Loucy (cell line): ENCODE data around the gene CTDSPL.

Experiments
- H2AFZ ChIP-seq: fragments of 200-600 bp; sonication (generic); 2 replicates; pipeline ENCODE4 v1.6.0; 2016; ENCODE audit warnings: antibody characterized with exemption, mild to moderate bottlenecking, low read length, moderate library complexity
- H3F3A ChIP-seq: fragments of 200-600 bp; 2 replicates; pipeline ENCODE4 v1.6.0; 2016; ENCODE audit warnings: antibody characterized with exemption, low read depth, mild to moderate bottlenecking
- H3K27me3 ChIP-seq: fragments of 200-600 bp; sonication (generic); 2 replicates; pipeline ENCODE4 v1.6.1; 2014; ENCODE audit warnings: low read length, mild to moderate bottlenecking; ENCODE audit not compliant: insufficient read depth, poor library complexity, severe bottlenecking
- H3K36me3 ChIP-seq: fragments of 200-600 bp; sonication (generic); 2 replicates; pipeline ENCODE4 v1.6.1; 2016; ENCODE audit warnings: low read length; ENCODE audit not compliant: insufficient read depth
- H3K4me1 ChIP-seq: fragments of 200-600 bp; sonication (generic); 2 replicates; pipeline ENCODE4 v1.5.1; 2014; ENCODE audit warnings: low read length, mild to moderate bottlenecking; ENCODE audit not compliant: insufficient read depth, poor library complexity, severe bottlenecking
- H3K4me2 ChIP-seq: fragments of 200-600 bp; sonication (generic); 2 replicates; pipeline ENCODE4 v1.6.0; 2014; ENCODE audit warnings: antibody characterized with exemption, low read length, low read depth, mild to moderate bottlenecking; ENCODE audit not compliant: poor library complexity, severe bottlenecking
- H3K4me3 ChIP-seq: fragments of 200-600 bp; sonication (generic); 2 replicates; pipeline ENCODE4 v1.5.1; 2014; ENCODE audit warnings: low read length, mild to moderate bottlenecking, mixed read lengths; ENCODE audit not compliant: poor library complexity, severe bottlenecking
- H3K79me2 ChIP-seq: fragments of 200-600 bp; sonication (generic); 2 replicates; pipeline ENCODE4 v1.6.1; 2014; ENCODE audit warnings: low read length; ENCODE audit not compliant: insufficient read depth
- H3K9ac ChIP-seq: fragments of 200-600 bp; sonication (generic); 2 replicates; pipeline ENCODE4 v1.6.0; 2014; ENCODE audit warnings: mild to moderate bottlenecking, low read depth, low read length, moderate library complexity; ENCODE audit not compliant: poor library complexity, severe bottlenecking
- H3K9me2 ChIP-seq: fragments of 200-600 bp; sonication (generic); replicated peaks from 2 replicates; pipeline ENCODE4 v1.6.1; 2016; ENCODE audit warnings: low read depth, low read length, mixed read lengths
- H3K9me3 ChIP-seq: fragments of 200-600 bp; sonication (generic); 2 replicates; pipeline ENCODE4 v1.6.1; 2014; ENCODE audit warnings: mild to moderate bottlenecking, antibody characterized with exemption, low read length, low read depth; ENCODE audit not compliant: insufficient read depth
- H4K20me1 ChIP-seq: fragments of 200-600 bp; sonication (generic); 2 replicates; pipeline ENCODE4 v1.6.0; 2014; ENCODE audit warnings: antibody characterized with exemption, low read length, mild to moderate bottlenecking; ENCODE audit not compliant: insufficient read depth, poor library complexity, severe bottlenecking
- EZH2phosphoT487 ChIP-seq: fragments of 200-600 bp; IDR thresholded peaks from 2 replicates; pipeline ENCODE4 v1.6.1; 2018; ENCODE audit warnings: antibody characterized with exemption, mild to moderate bottlenecking, moderate library complexity, borderline replicate concordance
- TF ChIP-seq, protein P1 (sequence below): fragments of 200-600 bp; sonication (generic); conservative IDR thresholded peaks from 2 replicates; pipeline ENCODE4 v1.5.1; 2014; ENCODE audit warnings: mild to moderate bottlenecking, antibody characterized with exemption, low read length

CTDSPL gene

GRCh38 chr3:38002291-38002876 is 140.7 kb downstream of the CTDSPL start:
- no peak overlapping the region for H3K4me2 ChIP-seq
- H4K20me1 ChIP-seq: no peaks in the 10 kb centered on the region
- H3K9ac ChIP-seq: no peak overlapping the region
- no peaks in the 10 kb centered on the region for H3K27me3 ChIP-seq
- no peaks in the 10 kb centered on the region for H3K79me2 ChIP-seq
- H2AFZ ChIP-seq: no peak overlapping the region
- H3F3A ChIP-seq: no peaks in the 10 kb centered on the region
- H3K9me3 ChIP-seq: no peaks in the 10 kb centered on the region
- peaks cover 22% of the 10 kb centered on the region; the same call in 1 of the 2 replicates for H3K36me3 ChIP-seq
- no peaks in the 10 kb centered on the region for H3K9me2 ChIP-seq
- no peak for TF ChIP-seq EZH2phosphoT487
- TF ChIP-seq, protein P1, sequence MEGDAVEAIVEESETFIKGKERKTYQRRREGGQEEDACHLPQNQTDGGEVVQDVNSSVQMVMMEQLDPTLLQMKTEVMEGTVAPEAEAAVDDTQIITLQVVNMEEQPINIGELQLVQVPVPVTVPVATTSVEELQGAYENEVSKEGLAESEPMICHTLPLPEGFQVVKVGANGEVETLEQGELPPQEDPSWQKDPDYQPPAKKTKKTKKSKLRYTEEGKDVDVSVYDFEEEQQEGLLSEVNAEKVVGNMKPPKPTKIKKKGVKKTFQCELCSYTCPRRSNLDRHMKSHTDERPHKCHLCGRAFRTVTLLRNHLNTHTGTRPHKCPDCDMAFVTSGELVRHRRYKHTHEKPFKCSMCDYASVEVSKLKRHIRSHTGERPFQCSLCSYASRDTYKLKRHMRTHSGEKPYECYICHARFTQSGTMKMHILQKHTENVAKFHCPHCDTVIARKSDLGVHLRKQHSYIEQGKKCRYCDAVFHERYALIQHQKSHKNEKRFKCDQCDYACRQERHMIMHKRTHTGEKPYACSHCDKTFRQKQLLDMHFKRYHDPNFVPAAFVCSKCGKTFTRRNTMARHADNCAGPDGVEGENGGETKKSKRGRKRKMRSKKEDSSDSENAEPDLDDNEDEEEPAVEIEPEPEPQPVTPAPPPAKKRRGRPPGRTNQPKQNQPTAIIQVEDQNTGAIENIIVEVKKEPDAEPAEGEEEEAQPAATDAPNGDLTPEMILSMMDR: no peak
- no peaks in the 10 kb centered on the region for H3K4me1 ChIP-seq
- H3K4me3 ChIP-seq: no peak overlapping the region

- no peaks in the 10 kb centered on the region for H3K9me2 ChIP-seq
- no peak overlapping the region for H2AFZ ChIP-seq
- no peak overlapping the region for H3K9ac ChIP-seq
- no peaks in the 10 kb centered on the region for H3K9me3 ChIP-seq
- TF ChIP-seq EZH2phosphoT487: no peak
- TF ChIP-seq, protein P1: no peak
- no peaks in the 10 kb centered on the region for H4K20me1 ChIP-seq
- H3K27me3 ChIP-seq: no peaks in the 10 kb centered on the region
- no peaks in the 10 kb centered on the region for H3K79me2 ChIP-seq
- no peak overlapping the region for H3K4me3 ChIP-seq
- H3K36me3 ChIP-seq: peaks cover 22% of the 10 kb centered on the region; the same call in 1 of the 2 replicates
- no peak overlapping the region for H3K4me2 ChIP-seq
- no peaks in the 10 kb centered on the region for H3F3A ChIP-seq
- H3K4me1 ChIP-seq: no peaks in the 10 kb centered on the region
Observed at GRCh38 chr3:38002940-38003339, 141.3 kb downstream of the CTDSPL start.

DNA sequence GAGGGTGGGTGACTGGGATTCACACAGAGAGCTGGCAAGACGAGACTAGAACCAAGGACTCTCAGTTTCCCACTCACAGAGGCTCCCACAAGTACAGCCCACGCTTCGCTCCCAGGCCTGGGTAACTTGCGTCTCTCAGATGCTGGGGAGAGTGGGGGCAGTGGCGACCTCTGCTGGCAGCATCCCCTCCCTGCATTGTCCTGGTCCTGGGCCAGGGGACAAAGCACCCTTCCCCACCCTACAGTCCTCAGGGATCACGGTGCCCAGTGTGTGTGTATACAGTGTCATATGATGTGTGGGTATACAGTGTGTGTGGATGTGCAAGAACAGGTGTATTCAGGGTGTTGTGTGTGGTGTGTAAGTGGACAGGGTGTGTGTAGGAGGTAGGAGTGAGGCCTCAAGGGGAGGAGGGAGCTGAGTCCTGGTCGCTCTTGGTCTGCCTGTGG is 141.7 kb downstream of the CTDSPL start:
- H3K9me2 ChIP-seq: no peaks in the 10 kb centered on the region
- H3K4me1 ChIP-seq: no peaks in the 10 kb centered on the region
- no peak overlapping the region for H2AFZ ChIP-seq
- H4K20me1 ChIP-seq: no peaks in the 10 kb centered on the region
- H3K4me3 ChIP-seq: no peak overlapping the region
- no peaks in the 10 kb centered on the region for H3F3A ChIP-seq
- no peaks in the 10 kb centered on the region for H3K79me2 ChIP-seq
- TF ChIP-seq, protein P1: peak; percentile 99
- no peak for TF ChIP-seq EZH2phosphoT487
- H3K27me3 ChIP-seq: no peaks in the 10 kb centered on the region
- H3K9ac ChIP-seq: no peak overlapping the region
- H3K4me2 ChIP-seq: no peak overlapping the region
- H3K36me3 ChIP-seq: peaks cover 22% of the 10 kb centered on the region; the same call in 1 of the 2 replicates
- H3K9me3 ChIP-seq: no peaks in the 10 kb centered on the region
